GM18508 (cell line): ENCODE results near the gene GIMAP1.
"Not testable (repeated sequence)": the region's sequence is repeated elsewhere in the genome, so short reads cannot be mapped to it uniquely, and the experiment has no call there.

Experiments used
- ATAC-seq: cut with Tn5 transposase; IDR thresholded peaks from one replicate; pipeline ENCODE4 v1.9.1; 2021; ENCODE audit warnings: moderate number of reproducible peaks; ENCODE audit not compliant: insufficient read depth, unreplicated experiment

GIMAP1 gene

DNA sequence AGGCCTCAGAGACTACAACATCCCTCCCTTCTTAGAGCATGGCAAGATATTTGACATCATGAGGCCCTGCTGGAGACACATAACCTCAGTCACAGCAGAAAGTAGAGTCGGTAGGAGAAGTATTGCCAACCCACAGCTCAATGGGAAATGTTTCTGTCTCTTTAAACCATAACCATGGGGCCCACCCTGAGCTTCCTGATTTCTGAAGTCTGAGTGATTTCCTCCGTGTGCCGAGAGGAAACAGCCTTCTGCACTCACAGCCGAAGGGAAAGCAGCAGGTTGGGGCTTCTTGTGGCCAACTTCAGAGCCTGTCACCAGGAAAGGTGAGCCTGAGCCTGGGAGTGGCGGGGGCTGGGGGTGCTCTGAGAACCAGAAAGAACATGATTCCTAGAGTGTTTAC is at the start of gene GIMAP1:
Gene GIMAP1 (plus strand): TSS at position 246 of the 400 bp plus-strand sequence. CDS start 2,435 bp downstream, outside the sequence.
- ATAC-seq = no peak

DNA sequence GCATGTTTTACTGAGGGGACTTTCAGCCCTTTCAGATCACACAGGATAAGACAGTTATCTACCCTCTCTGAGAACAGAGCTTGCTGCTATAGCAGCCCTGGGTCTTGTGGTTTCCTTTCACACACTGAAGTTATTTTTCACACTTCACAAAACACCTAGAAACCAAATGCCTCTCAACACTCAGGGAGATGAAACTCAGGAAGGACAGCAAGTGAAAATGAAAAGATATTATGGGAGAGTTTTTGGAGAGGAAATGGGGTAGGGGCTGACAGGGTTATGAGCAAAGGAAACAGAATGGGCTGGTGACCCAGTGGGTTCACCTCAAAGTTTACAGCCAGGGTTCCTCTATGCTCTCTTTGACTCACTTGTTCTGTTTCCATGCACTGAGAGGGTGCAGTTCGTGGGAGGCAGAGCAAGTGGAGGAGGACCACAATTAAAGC is 47.9 kb upstream of the GIMAP1 start:
- peak; percentile 78 for ATAC-seq

DNA sequence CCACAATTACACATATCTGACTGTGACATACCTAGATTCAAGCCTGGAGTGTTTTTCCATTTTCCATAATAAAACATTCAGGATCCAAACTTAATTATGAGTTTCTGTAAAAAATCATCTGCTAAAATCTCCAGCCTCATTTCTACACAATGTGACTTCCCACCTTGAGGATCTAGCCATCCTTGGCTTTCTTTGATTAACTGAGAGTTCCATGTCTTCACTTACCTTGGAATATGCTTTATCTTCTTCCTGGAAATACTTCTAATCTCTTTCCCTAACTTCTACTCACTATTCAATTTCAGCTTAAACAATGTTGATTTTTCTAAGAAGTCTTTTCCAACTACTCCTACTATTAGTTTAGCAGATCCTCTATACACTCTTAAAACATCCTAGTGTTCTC is 47.4 kb upstream of the GIMAP1 start:
- ATAC-seq = no peak

DNA sequence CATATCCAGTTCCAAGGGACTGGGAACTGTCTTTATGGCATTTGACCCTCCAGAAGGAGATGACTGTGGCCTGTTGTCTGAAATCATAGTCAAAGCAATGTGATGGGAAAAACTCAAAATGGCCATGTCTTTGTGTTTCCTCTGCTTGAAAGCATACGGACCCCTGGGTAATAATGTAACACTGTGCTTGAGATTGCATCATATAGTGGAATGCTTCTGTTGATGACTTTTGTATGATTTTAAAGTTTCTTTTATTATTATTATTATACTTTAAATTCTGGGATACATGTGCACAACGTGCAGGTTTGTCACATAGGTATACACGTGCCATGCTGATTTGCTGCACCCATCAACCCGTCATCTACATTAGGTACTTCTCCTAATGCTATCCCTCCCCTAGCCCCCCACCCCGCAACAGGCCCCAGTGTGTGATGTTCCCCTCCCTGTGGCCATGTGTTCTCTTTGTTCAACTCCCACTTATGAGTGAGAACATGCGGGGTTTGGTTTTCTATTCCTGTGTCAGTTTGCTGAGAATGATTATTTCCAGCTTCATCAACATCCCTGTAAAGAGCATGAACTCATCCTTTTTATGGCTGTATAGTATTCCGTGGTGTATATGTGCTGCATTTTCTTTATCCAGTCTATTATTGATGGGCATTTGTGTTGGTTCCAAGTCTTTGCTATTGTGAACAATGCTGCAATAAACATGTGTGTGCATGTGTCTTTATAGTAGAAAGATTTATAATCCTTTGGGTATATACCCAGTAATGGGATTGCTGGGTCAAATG is 44.4 kb upstream of the GIMAP1 start:
- not testable (repeated sequence) for ATAC-seq

DNA sequence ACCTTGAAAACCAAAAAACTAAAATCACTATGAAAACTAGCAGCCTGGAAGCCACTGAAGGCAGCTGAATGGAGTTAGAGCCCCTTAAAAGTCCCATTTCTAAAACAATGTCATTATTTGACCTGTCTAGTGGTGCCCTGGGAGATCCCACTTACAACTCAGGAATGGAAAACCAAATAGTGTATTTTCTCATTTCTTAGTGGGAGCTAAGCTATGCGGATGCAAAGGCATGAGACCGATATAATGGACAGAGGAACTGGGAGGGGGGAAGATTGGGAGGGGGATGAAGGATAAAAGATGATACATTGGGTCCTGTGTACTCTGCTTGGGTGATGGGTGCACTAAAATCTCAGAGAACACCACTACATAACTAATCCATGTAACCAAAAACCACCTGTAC is 40.7 kb upstream of the GIMAP1 start:
- no peak for ATAC-seq

DNA sequence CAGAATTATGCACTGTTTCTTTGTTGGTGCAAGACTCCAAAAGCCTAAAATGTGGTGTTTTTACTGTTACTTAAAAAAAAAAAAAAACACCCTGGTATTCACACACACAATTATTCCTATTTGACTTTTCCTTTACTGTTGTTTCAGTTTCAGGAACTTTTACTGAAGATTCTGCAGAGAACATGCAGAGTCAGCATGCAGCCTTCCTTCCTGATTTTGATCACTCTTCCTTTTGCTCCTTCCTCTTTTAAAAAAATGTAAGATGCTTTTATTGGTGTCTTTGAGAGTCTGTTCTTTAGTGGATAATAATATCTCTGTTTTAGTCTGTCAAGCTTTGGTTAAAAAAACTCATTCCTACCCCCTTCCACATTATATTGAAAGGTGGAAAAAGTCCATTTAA is 40.1 kb upstream of the GIMAP1 start:
- not testable (repeated sequence) for ATAC-seq

DNA sequence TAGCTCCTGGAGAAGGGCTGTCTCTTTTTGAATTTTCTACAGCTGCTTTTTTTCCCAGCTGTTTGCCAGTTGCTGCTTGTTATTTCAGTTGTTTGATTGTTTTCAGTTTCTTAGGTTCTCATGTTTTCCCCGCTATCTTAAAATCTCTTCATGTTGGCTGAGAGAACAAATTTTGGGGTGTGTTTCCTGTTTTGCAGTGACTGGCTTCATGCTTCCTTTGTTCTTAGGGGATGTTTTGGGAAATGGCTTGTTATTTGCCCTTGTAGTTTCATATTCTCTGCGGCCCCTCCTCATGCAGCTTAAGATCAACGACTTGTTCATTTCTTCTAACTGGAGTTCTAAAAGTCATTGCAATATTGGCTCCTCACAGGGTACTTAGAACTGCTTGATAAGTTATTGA is 39.6 kb upstream of the GIMAP1 start:
- ATAC-seq = not testable (repeated sequence)

DNA sequence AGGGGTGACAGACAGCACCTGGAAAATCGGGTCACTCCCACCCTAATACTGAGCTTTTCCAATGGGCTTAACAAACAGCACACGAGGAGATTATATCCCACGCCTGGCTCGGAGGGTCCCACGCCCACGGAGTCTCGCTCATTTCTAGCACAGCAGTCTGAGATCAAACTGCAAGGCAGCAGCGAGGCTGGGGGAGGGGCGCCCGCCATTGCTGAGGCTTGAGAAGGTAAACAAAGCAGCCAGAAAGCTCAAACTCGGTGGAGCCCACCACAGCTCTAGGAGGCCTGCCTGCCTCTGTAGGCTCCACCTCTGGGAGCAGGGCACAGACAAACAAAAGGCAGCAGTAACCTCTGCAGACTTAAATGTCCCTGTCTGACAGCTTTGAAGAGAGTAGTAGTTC is 37.8 kb upstream of the GIMAP1 start:
- ATAC-seq = not testable (repeated sequence)

DNA sequence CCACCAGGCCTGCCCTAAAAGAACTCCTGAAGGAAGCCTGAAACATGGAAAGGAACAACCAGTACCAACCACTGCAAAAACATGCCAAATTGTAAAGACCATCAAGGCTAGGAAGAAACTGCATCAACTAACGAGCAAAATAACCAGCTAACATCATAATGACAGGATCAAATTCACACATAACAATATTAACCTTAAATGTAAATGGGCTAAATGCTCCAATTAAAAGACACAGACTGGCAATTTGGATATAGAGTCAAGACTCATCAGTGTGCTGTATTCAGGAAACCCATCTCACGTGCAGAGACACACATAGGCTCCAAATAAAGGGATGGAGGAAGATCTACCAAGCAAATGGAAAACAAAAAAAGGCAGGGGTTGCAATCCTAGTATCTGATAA is 36.0 kb upstream of the GIMAP1 start:
- ATAC-seq = not testable (repeated sequence)

DNA sequence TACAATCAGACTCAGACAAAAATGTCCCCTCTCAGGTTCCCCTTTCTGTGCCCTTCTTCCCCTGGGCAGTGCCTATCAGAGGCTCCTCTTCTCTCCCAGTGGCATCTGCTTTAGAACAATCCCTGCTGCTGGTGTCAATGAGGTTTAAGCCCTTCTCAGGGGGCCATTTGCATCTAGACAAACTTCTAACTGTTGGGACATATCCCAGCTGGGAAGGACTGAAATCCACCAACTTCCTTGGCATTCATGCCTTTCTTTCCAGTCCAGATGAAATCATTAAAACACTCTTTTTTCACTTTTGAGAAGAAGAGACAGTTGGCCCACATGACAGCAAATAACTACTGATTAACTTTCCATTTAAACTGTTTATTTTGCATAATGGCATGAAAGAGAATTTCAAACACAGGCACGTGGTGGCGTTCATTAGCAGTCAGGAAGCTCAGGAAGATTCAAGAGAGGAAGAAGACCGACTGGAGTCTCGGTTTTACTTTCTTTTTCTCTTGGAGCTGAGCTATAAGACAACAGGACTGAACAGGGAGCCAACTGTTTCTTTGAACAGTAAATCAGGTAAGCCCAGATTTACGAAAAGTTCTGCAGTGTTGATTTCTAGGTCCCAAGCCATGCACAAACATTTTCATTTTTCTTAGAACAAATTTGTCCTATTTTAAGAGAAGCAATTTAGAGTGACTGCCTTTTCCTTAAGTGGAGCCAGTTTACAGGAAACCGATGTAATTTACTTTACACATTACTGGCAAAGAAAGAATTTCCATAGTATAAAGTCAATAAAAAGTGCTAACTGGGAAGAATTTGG is 31.0 kb upstream of the GIMAP1 start, which contains the start of gene GIMAP2:
Gene GIMAP2 (plus strand): TSS at position 488 of the 811 bp plus-strand sequence. CDS start 1,354 bp downstream, outside the sequence.
- peak; percentile 89 for ATAC-seq

DNA sequence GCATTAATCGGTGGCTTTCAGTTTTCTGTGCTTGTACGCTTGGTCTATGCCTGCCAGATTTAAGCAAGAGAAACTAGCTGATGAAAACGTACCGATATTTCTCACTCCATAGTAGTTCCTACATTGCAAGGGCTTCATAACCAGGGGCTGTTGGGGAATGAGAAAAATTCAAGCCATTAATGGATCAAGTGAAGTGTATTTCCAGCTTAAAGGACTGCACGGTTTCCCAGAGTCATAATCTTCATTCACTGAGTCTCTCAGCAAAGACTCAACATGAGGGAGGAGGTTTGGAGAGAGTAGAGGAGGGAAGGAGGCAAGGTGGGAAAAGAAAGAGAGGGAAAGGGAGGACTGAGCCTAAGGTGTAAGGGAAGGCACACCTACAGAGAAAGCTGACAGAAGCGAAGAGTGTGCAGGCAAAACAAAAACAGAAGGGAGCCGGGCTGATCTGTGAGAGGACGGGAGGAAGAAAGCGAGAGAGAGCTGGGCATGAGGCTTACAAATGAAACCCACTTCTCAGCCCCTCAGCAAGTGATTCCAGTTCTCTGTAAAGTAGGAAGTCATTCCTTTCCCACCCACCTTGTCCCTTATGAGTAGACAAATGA is 30.3 kb upstream of the GIMAP1 start:
- no peak for ATAC-seq

DNA sequence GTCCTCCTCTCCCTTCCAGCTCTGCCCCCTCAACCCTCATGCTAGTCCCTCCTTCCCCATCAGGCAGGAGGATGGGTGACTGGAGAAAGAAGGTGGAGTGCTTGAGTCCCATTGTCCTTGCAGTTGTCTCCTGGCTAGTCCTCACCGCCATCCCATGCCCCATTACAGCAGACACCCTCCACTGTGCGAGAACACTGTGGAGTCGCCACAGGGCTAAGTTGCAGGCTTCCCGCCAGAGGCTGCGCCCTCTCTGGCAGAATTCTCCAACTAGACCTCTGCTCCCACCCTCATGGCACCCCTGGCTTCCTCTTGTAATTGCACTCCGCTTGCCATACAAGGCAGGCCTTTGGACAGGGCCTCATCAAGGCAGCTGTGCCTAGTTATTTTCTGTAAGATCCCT is 27.8 kb upstream of the GIMAP1 start:
- no peak for ATAC-seq

DNA sequence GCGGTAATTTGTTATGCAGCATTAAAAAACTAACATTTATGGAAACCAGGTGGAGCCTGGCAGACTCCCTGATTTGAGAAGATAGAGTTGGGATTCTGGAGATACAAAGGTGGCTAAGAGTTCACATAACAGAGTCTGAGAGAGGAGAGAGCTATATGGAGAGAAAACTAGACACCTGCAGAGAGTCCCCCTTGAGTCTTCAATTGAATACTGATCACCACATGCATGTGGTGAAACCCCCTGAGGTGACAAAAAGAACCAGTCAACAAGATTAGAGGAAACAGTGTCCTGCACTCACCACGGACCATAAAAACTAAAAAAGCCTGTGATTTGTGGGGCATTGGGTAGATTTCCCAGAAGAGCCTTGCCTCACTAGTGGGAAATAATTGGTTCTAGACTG is 20.8 kb upstream of the GIMAP1 start:
- ATAC-seq = no peak

DNA sequence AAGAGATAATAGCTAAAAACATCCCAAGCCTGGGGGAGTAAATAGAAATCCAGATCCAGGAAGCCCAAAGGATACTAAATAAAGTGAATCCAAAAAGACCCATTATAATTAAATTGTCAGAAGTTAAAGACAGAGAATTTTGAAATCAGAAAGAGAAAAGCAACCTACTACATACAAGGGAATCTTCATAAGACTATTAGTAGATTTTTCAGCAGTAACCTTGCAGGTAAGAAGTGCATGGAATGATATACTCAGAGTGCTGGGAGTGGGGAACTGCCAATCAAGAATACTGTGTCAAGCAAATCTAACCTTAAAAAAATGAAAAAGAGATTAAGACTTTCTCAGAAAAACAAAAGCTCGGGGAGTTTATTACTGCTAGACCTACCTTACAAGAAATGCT is 13.2 kb upstream of the GIMAP1 start:
- ATAC-seq = no peak

DNA sequence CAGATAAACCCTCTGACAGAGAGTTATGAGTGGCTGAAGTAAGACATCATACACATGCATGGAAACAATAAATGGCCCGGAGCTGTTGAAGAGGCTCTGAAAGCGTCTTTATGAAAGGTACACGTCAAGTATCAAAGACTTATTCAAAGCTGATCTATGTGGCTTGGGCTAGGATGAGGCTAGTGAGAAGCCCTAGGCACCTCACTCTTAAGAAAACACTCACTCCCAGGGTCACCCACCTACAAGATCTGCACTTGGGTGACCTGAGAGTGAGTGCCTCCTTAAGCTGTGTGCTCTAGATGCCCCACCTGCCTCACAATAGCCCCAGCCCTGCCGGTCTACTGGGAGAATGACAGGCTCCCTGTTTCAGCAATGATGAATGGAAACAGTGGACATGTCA is 1.1 kb upstream of the GIMAP1 start:
- ATAC-seq = no peak

DNA sequence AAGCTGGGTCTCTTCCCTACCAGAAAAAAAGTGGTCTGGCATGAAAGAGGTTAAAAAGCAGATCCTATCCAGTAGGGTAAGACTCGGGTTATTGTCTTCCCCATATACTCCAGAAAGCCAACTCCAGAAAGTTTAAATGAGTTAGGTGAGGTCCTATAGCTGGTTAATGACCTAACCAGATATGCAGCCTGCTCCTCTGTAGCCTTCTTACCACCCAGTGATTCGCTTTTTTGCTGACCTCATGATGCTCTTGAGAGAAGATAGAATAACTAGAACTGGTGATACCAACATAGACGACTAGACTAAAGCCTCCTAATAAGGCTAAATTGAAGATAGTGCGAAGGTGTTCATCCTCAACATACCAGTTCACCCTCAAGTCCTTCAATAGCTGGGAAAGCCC is 675 bp upstream of the GIMAP1 start:
- no peak for ATAC-seq

DNA sequence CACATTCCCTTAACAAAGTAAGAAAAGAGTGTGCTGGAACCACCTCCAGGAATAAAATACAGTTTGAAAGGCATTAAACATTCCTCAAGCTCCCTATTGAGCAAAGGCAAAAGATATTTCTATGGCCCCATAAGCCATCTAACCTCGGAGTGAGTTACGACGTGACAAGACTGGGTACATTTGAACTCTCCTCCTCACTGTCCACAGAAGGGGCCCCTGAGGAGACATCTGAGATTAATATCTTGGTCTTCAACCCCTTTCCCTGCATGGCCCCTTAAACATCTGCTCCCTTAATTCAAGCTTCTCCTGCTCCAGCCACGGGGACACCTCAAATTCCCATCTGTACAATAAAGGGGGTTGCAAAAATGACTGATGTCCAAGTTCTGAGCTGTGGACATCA is 526 bp downstream of the GIMAP1 start:
- ATAC-seq = no peak

DNA sequence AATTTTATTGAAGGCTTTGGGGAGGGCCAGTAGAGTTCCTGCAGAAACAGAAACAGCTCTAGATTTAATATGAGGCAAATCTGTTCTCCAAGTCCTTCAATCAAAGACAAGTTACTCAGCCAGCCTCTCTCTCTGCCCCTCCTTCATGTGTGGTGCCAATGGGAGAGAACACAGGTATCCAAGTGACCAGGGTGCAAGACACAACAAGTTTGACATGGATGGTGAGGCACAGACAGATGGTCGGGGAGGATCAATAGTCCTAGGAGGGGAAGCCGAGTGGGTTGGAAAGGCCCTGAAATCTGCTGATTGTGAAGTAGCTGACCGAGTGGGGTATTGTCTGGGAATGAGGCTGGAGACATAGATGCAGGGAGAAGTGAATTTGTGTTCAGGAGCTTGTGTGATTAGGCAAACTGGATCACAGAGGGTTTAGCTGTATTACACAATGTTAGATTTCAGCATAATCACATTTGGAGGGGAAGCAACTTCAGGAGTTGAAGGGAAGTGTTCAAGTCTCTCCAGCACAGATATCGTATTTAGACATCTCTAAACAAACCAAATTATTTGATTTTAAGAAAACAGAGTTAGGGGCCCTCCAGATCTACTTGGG is 1.5 kb downstream of the GIMAP1 start:
- no peak for ATAC-seq

DNA sequence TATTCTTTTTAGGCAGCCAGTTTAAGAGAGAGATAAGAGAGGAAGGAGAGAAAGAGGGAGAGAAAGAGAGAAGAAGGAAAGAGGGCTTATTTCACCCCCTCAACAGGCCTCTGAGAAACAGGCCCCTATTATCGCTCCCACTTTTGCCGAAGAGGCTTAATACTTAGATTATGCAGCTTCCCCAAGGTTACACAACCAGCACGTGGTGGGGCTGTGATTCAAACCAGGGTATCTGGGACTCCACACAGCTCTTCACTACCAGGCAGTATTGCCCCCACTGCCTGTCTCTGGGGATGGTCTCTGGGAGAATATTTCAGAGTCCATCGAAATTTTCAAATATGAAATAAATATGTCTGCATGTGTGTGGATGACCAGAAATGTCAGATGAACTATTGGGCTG is 3.0 kb downstream of the GIMAP1 start:
- ATAC-seq = no peak
